Activated CD4-positive, alpha-beta T cell treated with anti-CD3 and anti-CD28 coated beads, Interleukin-2, amount 50 U/mL, for 1 hour (primary cell): ENCODE data around the gene LNX2.

ENCODE experiments used
- DNase-seq: peaks from one replicate; pipeline ENCODE4 v3.0.0-alpha.2; 2020

The LNX2 gene

DNA sequence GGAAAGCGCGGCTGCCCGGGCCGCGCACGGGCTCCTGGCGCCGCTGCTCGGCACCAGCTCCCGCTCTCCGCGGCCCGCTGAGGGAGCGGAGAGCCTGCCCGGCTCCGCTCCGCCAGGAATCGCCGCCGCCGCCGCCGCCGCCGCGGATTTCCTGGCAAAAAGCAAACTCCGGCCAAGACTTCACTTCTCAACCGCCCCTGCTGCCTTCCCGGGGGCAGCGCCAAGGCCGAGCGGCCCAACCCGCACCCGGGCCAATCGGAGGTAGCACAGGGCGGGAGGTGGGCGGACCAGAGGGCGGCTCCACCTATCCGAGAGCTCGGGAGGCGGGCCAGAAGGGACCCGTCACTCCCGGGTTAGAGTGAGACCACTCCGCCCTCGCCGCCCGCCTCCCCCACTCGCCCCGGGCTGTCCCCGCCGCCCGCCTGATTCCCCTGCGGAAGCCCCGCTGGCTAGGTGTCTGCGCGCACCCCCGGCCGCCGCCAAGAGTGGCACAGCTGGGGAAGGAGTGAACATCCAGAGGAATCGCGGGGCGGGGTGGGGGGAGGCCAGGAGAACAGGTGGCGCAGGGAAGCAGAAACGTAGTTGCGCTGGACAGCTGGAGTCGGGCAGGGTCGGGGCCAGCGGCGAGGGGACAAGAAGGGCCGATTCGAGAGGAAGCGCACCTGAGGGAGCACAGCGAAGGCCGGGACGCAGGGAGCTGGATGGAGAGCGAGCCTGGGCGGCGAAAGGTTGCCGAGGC lies at the start of gene LNX2:
Gene LNX2, minus strand, starts transcription at position 153 of the 739 bp plus-strand sequence. CDS start 38,826 bp downstream, outside the sequence.
- DNase-seq, result peak; percentile 96

DNA sequence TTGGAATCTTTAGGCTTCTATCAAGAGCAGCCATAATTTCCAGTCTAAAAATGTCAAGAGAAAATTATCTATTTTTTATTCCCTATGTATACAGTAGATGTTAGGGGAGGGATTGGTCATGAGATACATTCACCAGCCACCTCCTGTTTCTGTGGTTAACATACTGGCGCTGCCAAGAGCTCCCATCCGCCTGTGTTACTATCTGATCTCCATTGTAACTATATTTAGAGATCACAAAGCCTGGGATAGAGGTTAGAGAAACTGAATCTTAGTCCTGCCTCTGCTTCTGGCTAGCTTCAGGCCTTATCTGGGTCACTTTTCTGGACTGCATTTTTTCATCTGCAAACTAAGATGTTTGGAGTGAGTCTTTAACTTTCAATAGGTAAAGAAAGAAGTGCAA lies 47.6 kb upstream of the LNX2 start:
- no peak for DNase-seq

DNA sequence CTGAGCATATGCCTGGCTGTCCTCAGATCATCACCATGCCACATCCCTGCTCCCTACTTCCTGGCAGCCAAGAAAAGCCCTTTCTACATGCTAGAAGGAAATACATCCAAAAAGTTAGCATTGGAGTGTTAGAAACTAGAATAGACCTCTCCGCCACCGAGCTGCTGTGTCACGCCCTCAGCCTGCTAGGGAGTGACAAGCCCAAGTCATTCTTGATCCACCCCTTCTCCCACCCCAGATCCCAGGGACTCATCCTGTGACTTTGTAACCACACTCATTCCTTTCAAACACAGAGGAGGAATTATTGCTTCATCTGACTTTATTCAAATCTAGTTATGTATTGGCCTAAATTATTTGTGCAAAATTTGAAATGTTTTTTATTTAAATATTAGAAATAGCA lies 46.6 kb upstream of the LNX2 start:
- no peak for DNase-seq

DNA sequence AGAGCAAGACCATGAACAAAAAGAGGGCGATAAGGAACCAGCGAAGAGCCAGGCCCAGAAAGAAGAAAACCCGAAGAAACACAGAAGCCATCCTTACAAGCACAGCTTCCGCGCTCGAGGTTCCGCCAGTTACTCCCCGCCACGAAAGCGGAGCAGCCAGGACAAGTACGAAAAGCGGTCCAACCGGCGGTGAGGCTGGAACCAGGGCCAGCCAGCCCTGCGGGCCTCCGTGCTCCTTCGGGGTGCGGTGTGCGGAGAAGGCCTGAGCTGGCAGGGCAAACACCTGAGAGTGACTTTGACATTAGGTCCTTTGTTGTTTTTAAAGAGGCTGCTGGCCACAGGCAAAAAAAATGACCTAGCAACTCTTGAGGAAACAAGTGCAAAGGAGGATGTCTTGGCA lies 45.4 kb upstream of the LNX2 start:
- no peak for DNase-seq

DNA sequence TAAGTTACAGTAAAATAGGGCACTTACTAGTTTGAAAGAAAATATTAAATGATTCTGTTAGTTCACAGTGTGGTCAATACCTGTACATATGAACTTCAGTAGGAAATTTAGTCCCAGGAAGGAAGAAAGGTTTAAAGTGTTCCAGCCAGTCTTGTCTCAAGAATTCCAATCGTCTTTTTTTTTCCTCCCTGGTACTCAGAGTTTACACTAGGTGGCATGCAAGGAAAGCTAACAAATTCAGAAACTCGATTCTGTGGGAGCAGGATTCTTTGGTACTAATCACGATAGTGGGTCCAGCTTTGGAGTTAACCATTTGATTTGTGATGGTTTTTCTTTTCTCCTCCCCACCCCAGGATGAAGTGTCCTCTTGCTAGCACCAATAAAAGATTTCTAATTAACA lies 45.0 kb upstream of the LNX2 start:
- DNase-seq, result no peak

DNA sequence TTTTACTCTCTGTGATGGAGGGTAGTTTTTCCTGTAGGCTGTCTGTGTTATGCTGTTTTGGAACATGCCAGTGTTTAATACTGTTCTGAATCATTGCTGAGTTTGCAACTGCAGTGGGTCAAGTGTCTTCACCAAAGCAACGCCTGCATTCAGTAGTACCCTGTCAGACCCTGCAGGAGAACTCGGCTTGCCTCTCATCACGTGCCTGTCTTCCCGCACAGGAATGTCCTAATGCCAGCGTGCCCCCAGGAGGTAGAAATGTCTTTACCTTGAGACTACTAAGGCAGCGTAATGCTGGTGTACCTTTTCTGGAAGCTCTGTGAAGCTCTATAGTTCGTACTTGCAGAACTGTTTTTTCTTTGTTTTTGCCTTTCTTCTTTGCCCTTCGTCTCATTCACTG lies 43.6 kb upstream of the LNX2 start:
- no peak for DNase-seq

DNA sequence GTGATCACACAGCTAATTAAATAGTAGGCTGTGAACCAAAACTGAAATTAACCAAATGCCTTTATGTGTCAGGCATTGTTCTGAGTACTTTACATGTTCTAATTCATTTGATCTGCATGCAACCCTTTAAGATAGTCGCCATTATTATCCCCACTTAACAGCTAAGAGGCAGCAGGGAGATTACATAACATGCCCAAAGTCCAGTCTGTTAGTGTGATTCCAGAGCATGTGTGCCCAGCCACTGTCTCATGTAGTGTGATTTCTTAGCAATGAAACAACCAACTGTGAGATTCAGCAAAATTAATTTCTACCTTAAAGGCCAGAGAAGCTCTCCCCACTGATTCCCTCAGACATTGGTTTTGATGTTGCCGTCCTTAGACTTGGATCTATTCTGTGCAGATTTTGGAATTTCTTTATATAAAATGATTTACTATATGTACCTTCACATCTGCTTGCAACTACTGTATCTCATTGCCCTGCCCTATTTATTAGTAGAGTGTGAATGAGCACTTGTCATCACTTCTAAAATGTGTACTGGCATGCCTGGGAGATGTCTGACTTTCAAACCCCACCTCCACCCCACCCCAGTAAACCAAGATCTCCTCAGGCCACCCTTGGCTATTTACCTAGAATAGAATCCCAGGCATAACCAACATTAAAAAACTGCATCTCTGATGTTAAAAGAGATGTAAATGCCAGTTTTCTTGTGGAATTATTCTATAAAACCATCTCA lies 42.6 kb upstream of the LNX2 start:
- no peak for DNase-seq

DNA sequence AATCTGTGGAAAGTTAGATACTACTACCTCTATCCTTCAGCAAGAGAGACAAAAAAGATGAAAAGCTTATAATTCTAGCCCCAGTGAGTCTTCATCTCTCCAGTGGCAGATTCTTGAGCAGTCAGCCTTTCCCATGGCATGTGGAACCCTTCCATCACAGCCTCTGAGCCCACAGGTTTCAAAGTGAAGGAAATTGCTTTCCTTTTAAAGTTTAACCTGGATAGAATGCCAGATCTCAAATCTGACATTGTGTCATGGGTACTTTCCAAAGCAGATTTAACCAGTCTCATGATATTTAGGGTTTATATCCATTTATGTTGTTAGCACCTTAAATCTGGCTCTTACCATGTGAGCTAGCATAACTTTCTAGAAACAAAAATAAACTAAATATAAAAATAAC lies 40.7 kb upstream of the LNX2 start:
- DNase-seq, result no peak

DNA sequence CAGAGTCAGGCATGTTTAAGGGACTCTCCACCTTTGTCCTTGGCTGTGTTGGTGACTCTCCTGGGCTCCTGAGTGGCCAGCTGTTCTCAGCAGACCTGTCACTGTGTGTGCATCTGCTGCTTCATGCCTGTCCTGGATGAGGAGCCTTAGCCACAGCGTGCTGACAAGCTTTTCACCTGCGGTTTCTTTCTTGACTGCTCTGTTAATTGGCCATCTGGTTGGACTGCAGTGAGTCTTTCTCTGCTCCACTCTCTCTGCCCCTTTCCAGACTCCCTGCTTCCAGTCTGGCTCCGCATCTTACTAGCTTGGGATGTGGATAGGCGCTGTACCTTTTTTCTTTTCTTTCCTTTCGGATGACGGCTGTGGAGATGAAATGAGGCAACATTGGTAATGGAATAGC lies 40.2 kb upstream of the LNX2 start:
- DNase-seq, result no peak

DNA sequence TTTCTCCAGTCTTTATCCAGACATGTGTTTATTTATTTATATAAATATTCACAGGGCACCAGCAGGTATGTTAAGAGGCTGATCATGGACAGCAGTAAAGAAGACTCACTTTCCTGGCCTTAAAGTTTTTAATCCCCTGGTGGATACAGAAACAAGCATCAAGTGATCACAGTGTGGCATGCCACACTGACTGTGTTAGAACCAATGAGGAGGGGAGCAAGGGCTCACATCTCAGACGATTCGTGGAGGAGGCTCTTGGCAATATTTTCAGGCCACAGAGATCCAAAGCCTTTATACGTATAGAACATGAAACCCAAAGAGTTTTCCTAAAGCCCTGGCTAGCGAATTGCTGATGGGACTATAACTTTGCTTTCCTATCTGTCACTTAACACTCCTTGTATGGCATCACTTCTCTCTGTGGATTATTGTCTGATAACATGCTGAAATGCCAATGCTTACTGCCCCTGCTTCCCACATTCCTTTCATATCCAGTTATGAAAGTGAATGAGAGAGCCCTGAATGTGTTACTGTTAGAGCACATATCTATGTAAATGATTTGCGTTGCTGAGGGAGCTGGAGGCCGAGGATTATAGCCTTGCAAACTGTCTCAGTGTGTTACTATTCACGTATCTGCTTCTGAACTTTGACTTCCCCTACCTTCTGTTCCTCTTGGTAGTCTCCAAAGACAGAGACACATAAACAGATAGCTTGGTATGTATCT lies 39.0 kb upstream of the LNX2 start:
- no peak for DNase-seq

DNA sequence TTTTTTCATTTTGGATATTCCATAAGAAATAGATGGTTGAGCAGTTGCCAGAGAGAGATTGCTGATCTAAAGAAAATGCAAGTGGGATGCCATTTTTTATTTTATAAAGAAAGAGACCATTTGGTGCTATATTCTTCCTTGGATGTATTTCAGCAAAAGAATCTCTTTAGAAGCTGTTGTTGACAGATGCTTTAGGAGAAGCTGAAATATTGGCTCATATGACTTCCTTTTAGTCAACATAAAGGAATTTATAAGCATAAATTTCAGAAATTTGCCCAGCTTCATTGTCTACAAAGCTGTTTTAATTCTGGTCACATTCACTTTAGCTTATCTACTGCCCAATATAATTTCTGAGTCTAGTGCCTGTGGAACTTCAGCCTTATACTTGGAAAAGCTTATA lies 38.2 kb upstream of the LNX2 start:
- DNase-seq, result no peak

DNA sequence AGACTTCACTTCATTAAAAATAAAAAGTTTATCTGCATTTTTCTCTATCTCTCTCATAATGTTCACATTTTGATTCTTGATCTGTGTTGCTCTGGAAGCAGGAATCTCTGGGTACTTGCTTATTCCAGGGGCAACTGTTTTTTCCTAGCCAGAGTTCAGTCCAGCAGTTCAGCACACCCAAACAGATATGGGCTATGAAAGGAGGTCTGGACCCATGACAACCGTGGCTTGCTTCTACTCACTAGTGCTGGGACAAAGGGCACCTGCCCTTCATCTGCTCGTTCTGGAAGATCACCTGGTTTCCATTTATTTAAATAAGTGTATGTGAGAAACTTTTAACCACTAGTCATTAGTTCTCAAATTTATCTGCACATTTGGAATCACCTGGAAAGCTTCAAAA lies 37.4 kb upstream of the LNX2 start:
- no peak for DNase-seq

DNA sequence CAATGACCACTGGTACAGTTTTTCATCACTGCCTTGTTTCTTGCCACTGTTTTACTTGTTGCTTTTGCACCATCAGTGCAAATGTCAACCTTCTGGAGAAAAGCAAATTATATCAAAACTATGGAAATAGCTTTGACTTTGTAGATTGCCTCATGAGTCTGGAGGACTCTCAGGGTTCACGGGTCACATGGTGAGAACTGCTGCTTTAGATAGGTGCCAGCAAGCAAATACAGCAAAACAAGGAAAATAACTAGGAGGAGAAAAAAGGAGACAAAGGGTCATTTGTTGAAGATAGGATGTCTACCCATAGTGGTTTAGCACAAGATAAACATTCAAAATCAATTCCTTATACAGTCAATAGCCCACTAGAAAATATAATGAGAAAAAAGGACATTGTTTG lies 34.5 kb upstream of the LNX2 start:
- DNase-seq, result no peak

DNA sequence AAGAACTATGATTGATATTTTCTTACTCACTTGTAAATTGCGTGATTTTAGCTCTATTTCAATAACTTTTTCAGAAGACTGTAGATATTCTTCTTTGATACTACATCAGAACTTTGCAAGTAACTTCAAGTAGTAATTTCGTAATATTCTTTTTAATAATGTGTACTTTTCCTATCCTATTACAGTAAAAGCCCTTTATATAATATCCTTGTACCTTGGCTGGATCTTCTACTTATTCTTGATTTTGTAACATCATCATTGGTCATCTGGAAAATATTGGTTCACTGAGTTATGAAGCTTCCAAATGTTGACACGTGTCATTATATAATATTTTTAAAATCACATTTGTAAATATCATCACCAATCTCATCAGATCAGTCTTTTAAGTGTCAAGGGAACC lies 33.7 kb upstream of the LNX2 start:
- DNase-seq, result no peak

DNA sequence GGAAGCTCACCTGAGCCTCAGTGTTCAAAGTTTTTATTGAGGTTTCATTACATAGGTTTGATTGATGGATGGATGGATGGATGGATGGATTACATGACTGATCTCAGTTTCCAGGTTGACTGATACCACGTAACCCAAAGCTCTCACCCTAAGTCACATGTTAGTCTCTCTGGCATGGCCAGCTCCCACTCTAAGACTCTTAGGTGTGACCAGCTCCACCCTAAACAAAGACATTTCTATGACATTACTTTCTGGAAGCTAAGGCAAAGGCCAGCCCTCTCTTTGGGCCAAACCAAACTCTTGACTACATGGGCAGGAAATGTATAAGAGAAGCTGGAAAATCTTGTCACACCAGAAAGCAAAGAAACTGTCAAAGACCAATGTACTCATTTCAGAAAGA lies 30.0 kb upstream of the LNX2 start:
- DNase-seq, result no peak

DNA sequence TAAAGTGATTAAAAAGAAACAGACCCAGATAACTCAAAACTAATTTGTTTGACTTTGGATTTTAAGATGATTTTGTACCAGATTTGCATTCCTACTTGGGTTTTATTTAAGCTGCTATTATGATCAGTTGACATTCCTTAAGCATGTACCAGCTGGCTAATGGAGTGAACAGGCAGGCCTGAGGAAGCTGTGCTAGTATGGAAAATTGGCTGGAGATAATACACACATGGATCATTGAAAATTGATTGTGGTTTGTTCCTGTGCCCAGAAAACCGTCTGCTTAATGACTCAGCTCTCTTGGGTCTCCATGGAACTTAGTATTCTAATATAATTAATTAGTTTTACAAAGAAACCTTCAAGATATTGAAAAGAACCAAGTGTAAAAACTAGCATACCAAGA lies 24.0 kb upstream of the LNX2 start:
- no peak for DNase-seq

DNA sequence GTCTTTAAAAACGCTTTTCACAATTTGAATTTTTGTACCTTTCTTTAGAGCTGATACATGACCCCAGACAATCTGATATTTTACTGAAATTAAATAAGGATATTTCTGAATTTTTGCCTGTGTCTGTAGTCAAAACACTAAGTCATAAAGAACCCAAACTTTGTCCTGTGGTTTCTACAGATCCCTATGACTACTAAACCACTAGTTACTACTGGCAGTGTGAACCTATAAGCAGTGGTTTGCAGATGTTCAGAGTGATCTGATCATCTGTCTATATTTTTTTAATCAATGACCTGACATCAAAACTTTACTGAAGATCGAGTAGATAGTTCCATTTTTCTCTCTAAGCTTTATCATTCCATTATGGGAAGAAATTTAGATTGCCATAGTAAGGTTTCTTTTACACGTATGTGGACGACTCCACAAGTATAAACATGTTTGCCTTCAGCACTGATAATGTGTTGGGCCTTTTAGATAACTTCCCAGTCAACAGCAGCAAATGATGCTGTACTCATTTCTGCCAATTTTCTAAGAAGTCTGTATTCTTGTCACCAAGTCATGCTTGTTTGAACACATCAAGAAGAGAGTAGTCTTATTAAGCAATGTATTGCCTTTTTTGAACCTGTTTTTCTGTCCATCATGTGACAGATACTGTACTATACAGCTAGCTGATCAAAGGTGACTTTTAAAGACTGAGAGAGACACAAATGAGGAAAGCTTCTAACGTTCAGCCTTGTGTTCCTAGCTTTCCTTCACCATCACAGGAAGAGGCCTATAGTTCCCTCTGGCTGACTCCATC lies 23.2 kb upstream of the LNX2 start:
- no peak for DNase-seq

DNA sequence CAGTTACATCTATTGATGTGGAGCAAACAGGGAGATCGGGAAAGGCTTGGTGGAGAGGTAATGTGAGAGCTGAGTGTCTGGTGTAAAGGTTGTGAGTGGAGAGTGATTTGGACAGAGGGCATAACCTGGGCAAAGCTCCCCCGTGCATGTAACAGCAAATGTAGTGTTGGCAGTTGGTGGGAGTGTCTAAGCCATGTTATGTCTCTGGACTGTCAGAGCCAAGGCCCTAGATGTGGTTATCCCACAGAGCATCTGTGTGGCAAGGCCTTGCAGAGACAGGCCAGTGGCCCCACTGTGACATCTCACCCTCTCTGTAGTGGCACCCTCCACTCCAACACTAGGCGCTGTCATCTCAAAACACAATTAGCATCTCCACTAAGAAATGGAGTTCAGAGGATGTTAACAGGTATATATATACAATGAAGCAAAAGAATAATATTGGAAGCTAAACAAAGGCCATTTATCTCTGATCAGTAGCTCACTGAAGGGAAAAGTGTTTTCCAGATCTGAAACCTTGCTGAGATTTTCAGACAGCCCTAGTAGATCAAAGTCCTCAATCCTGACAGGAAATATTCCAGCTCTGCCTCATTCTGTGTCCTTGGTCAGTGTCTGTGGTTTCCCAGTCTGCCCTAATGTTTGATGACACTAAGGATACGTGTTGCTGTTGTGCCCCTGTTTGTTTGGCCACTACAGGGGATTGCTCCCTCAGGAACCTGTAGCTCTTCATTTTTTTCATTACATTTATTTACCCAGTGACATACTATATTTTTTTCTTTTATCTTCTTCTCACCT lies 21.6 kb upstream of the LNX2 start:
- no peak for DNase-seq

DNA sequence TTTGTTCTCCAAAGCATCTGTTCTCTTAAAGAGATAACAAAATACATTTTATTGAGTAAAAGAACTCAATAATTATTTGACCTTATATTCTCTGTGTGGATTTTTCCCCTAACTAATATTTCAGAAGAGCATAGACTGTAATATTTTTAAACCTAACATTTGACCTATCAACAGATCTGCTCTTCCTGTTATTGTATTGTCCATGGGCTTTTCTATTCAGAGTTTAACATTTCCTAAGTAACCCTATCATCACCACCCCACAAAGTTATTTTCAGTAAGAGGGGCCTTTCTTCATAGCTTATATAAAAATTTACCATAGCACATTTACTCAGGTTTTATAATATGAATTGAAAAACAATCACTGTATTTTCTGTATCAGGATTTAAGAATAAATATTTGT lies 18.9 kb upstream of the LNX2 start:
- DNase-seq, result no peak

DNA sequence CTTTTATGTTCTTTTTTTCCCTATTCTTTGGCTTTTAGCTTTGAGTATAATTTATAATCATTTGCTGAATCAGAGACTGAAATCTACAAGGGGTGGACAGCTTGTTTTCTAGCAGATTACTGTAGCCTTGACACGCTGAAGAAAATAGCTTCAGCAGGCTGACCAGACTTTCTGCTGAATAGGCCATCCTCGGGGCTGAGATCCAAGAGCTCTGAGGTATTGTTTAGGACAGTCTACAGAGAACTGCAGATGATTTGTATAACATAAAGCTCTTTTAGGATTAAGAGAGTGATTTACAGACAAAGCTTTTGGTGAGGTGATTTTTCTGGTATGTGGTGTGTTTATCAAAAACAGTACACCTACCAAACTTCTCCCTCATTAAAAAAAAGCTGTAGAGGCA lies 18.2 kb upstream of the LNX2 start:
- DNase-seq, result no peak

DNA sequence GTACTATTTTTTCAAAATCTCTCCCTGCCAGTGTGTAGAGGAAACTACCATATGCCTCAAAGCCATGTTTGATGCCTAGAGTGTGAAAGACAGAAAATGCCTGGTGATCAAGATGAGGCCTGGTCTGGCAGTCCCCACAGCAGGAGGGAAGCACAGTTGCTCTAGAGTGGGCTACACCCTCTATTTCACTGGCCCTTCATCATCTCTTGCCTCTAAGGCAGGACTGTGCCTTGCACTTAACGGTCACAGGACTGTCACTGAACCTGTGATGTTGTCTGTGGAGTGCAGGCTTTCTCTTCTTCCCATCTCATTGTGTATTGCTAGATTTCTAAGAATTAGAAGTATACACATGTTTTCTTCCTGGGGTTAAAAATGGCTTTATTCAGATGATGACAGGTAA lies 17.7 kb upstream of the LNX2 start:
- DNase-seq, result no peak

DNA sequence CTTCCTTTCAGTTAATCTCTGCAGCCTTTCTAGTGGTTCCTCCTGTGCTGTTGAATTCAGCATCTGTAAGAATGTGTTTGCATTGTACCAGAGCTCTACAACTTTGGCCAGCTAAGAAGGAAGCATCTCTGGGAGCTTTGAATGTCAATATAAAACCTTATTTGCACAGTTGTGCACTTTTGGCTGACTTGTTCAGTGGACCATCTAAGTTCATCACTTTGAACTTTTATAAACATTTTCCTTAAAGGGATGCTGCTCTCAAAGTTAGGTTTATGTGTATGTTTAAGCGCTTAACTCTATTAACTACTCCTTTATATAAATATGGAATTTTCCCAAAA lies 16.9 kb upstream of the LNX2 start:
- no peak for DNase-seq
